Measurements from ENCODE around the gene CBFA2T3. TPM values are rescaled to one million over a fixed set of nuclear protein-coding genes. Genes with fewer than 3 reads are reported as not detected.

Gene CBFA2T3
- total and polyA plus RNA-seq, 2 donors (not counting 1 experiment from before 2014, with no cell fraction given) = 40.8 to 58.3 TPM

DNA sequence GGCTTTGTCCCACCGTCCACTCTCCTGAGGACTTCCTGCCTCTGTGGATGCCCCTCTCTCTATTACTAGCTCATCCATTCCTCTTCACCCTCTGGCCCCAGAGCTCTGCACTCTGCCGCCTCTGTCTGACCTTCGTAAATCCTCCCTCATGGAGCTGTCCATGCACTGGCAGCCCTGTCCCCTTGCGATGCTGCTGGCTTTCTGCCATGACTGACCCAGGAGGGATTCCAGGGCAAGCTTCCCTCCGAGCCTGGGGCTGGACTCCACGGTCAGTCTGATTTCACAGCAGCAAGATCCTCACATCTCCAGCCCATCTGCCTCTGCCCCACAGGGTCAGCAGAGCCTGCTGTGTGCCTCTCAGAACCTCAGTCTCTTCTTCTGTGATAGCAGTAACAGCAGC lies 4.7 kb downstream of the CBFA2T3 start:
- H3K79me2 ChIP-seq (ENCODE audit: control insufficient read depth, insufficient read depth, low read length) = peaks cover 98% of the 10 kb centered on the region
- intact Hi-C loops (cut with micrococcal nuclease) = no loop called here
- H3K9me3 Mint-ChIP-seq (ENCODE audit: insufficient read depth) = no peaks in the 10 kb centered on the region
- peaks cover 0 to 7% of the 10 kb centered on the region in 2 experiments for H3K36me3 ChIP-seq (replicated peaks in 1 of 2; ENCODE audit: control extremely low read depth in 1 of 2, control insufficient read depth in 1 of 2, extremely low read depth in 1 of 2, insufficient read depth in 2 of 2, low read length in 1 of 2)
- peak overlapping the region; percentile 99 for H3K4me2 ChIP-seq (replicated peaks; ENCODE audit: low read depth, low read length, poor library complexity, severe bottlenecking)
- H3K4me1 ChIP-seq (ENCODE audit: control insufficient read depth in 2 of 2, insufficient read depth in 2 of 2, low read length in 2 of 2) = peaks cover 89 to 100% of the 10 kb centered on the region in 2 donors
- DNase-seq (no peak), ATAC-seq (ENCODE audit: low read depth) (no peak)
- H3K27ac ChIP-seq (ENCODE audit: low read length in 2 of 2) = peak overlapping the region; percentile 80 to 84
- TF ChIP-seq EZH2 (IDR thresholded peaks at IDR 0.05; ENCODE audit: borderline replicate concordance, insufficient read depth, low read depth, low read length, poor library complexity, severe bottlenecking) (no peak), CTCF (IDR thresholded peaks at IDR 0.05) (no peak)
- peaks cover 37% of the 10 kb centered on the region for H4K20me1 ChIP-seq (ENCODE audit: control insufficient read depth, insufficient read depth, low read length, poor library complexity, severe bottlenecking)
- peaks cover 92% of the 10 kb centered on the region for H3K4me1 Mint-ChIP-seq
- H3K27me3 Mint-ChIP-seq = no peaks in the 10 kb centered on the region
- H3K4me3 ChIP-seq (ENCODE audit: control extremely low read depth in 1 of 5, extremely low read depth in 1 of 5, insufficient read depth in 1 of 5, low read depth in 2 of 5, low read length in 4 of 5) = peak overlapping the region in 3 of 5 experiments; percentile 11 to 76 (median 71)
- H3K9ac ChIP-seq (ENCODE audit: low read length) = peak overlapping the region; percentile 27
- ChIA-PET POLR2A (interaction anchor here (0.6 to 2.2 kb wide), 3 partner anchors 11 to 245 kb away, joined by 3 to 18 read pairs (median 5); partner anchors contain the start of gene ZNF778), CTCF (interaction anchor here (1.1 kb wide), 1 partner anchor 126 kb away, joined by 3 read pairs; no protein-coding TSS in a partner anchor)
- H3K4me3 Mint-ChIP-seq = peak overlapping the region; percentile 83
- 80% methylated on average over 6 of the region's 6 CpGs for WGBS (ENCODE audit: insufficient coverage)
- H3K9me3 ChIP-seq (ENCODE audit: control extremely low read depth in 1 of 3, control insufficient read depth in 2 of 3, insufficient read depth in 1 of 3, low read length in 2 of 3) = peaks cover 0 to 7% (median 0%) of the 10 kb centered on the region in 3 donors
- no peaks in the 10 kb centered on the region for H3K27me3 ChIP-seq (replicated peaks in 1 of 4; ENCODE audit: control extremely low read depth in 1 of 4, control insufficient read depth in 3 of 4, insufficient read depth in 4 of 4, low read length in 3 of 4)
- H2AFZ ChIP-seq (ENCODE audit: insufficient read depth, low read depth, low read length, poor library complexity, severe bottlenecking) = no peak overlapping the region
- H3K27ac Mint-ChIP-seq = peak overlapping the region; percentile 89

GRCh38 chr16:88971371-88972097 lies 5.5 kb downstream of the CBFA2T3 start:
- H3K9me3 Mint-ChIP-seq (ENCODE audit: insufficient read depth) = no peaks in the 10 kb centered on the region
- Histone ChIP-seq H3K4me3 (ENCODE audit: control extremely low read depth in 1 of 5, extremely low read depth in 1 of 5, insufficient read depth in 1 of 5, low read depth in 2 of 5, low read length in 4 of 5) (peak overlapping the region in 3 of 5 experiments; percentile 8 to 71 (median 11)), H4K20me1 (ENCODE audit: control insufficient read depth, insufficient read depth, low read length, poor library complexity, severe bottlenecking) (peaks cover 37% of the 10 kb centered on the region), H3K9me3 (ENCODE audit: control extremely low read depth in 1 of 3, control insufficient read depth in 2 of 3, insufficient read depth in 1 of 3, low read length in 2 of 3) (peaks cover 0 to 7% (median 0%) of the 10 kb centered on the region in 3 donors), H3K4me2 (replicated peaks; ENCODE audit: low read depth, low read length, poor library complexity, severe bottlenecking) (peak overlapping the region; percentile 99), H3K4me1 (ENCODE audit: control insufficient read depth in 2 of 2, insufficient read depth in 2 of 2, low read length in 2 of 2) (peaks cover 94 to 100% of the 10 kb centered on the region in 2 donors), H3K27ac (ENCODE audit: low read length in 2 of 2) (peak overlapping the region; percentile 80 to 84), H3K36me3 (replicated peaks in 1 of 2; ENCODE audit: control extremely low read depth in 1 of 2, control insufficient read depth in 1 of 2, extremely low read depth in 1 of 2, insufficient read depth in 2 of 2, low read length in 1 of 2) (peaks cover 0 to 7% of the 10 kb centered on the region in 2 experiments), H3K79me2 (ENCODE audit: control insufficient read depth, insufficient read depth, low read length) (peaks cover 97% of the 10 kb centered on the region), H3K9ac (ENCODE audit: low read length) (peak overlapping the region; percentile 39), H2AFZ (ENCODE audit: insufficient read depth, low read depth, low read length, poor library complexity, severe bottlenecking) (no peak overlapping the region), H3K27me3 (replicated peaks in 1 of 4; ENCODE audit: control extremely low read depth in 1 of 4, control insufficient read depth in 3 of 4, insufficient read depth in 4 of 4, low read length in 3 of 4) (no peaks in the 10 kb centered on the region)
- H3K4me1 Mint-ChIP-seq = peaks cover 93% of the 10 kb centered on the region
- intact Hi-C loops (cut with micrococcal nuclease) = no loop called here
- WGBS (ENCODE audit: insufficient coverage) = 30% methylated on average over 26 of the region's 29 CpGs
- no peaks in the 10 kb centered on the region for H3K27me3 Mint-ChIP-seq
- peak overlapping the region; percentile 89 for H3K27ac Mint-ChIP-seq
- POLR2A ChIA-PET = interaction anchor here (0.6 to 2.2 kb wide), 6 partner anchors 11 to 464 kb away, joined by 3 to 18 read pairs (median 4); partner anchors contain the start of gene ZNF778
- peak; percentile 86 for DNase-seq
- peak overlapping the region; percentile 79 for H3K4me3 Mint-ChIP-seq
- CTCF ChIA-PET = interaction anchor here (0.8 to 1.1 kb wide), 3 partner anchors 27 to 178 kb away, joined by 3 to 4 read pairs (median 3); no protein-coding TSS in a partner anchor
- TF ChIP-seq EZH2 (IDR thresholded peaks at IDR 0.05; ENCODE audit: borderline replicate concordance, insufficient read depth, low read depth, low read length, poor library complexity, severe bottlenecking) = no peak
- TF ChIP-seq CTCF (IDR thresholded peaks at IDR 0.05) = no peak
- ATAC-seq (ENCODE audit: low read depth) = peak; percentile 16

Measured in B cell (primary cell).